Measurements from ENCODE around the gene CRPPA. TPM values are rescaled to one million over a fixed set of nuclear protein-coding genes. Genes with fewer than 3 reads are reported as not detected.

Gene CRPPA
- total RNA-seq, 1 donor from 2014 or later: 2.6 TPM

DNA sequence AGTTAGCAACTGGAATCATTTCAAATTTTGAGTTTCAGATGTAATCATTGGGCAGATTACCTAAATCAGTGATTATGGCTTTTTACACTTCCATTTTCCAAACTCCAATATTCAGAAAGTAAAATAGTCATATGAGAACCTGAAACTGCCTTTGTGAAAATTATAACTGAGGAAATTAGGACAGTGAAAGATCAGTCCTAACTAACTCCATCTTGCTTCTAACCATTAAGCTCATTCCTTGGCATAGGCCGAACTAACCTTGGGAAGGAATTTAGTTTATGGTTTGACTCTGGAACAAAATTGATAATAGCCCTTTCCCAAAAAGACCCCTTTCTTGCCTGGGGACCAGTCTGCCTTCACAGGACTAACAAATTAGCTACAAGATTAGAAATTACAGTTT lies 2.2 kb downstream of the CRPPA start:
- H3K9me3 ChIP-seq (ENCODE audit: low read depth): no peaks in the 10 kb centered on the region
- Mint-ChIP-seq H3K27me3 (ENCODE audit: insufficient read depth, low read depth) (peaks cover 7% of the 10 kb centered on the region), H3K4me3 (no peak overlapping the region), H3K36me3 (no peaks in the 10 kb centered on the region), H3K9me3 (peaks cover 3% of the 10 kb centered on the region), H3K4me1 (peaks cover 26% of the 10 kb centered on the region), H3K27ac (no peak overlapping the region)
- TF ChIP-seq EZH2 (IDR thresholded peaks at IDR 0.05) (no peak), EZH2phosphoT487 (IDR thresholded peaks at IDR 0.05) (no peak)
- TF ChIP-seq, protein P1, sequence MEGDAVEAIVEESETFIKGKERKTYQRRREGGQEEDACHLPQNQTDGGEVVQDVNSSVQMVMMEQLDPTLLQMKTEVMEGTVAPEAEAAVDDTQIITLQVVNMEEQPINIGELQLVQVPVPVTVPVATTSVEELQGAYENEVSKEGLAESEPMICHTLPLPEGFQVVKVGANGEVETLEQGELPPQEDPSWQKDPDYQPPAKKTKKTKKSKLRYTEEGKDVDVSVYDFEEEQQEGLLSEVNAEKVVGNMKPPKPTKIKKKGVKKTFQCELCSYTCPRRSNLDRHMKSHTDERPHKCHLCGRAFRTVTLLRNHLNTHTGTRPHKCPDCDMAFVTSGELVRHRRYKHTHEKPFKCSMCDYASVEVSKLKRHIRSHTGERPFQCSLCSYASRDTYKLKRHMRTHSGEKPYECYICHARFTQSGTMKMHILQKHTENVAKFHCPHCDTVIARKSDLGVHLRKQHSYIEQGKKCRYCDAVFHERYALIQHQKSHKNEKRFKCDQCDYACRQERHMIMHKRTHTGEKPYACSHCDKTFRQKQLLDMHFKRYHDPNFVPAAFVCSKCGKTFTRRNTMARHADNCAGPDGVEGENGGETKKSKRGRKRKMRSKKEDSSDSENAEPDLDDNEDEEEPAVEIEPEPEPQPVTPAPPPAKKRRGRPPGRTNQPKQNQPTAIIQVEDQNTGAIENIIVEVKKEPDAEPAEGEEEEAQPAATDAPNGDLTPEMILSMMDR (IDR thresholded peaks at IDR 0.05): no peak
- no peak overlapping the region for H3K4me3 ChIP-seq
- H3K4me1 ChIP-seq: peaks cover 6% of the 10 kb centered on the region
- no peak overlapping the region for H3K27ac ChIP-seq
- no peaks in the 10 kb centered on the region for H3K79me2 ChIP-seq (ENCODE audit: low read depth)
- no peaks in the 10 kb centered on the region for H3K36me3 ChIP-seq
- no peak overlapping the region for H3K4me2 ChIP-seq
- no peak for DNase-seq (ENCODE audit: low spot score)
- H3K9ac ChIP-seq: no peak overlapping the region
- H4K20me1 ChIP-seq (ENCODE audit: low read depth): no peaks in the 10 kb centered on the region
- H3F3A ChIP-seq (ENCODE audit: low read depth): peaks cover 19% of the 10 kb centered on the region
- H2AFZ ChIP-seq (replicated peaks): no peak overlapping the region
- no peaks in the 10 kb centered on the region for H3K27me3 ChIP-seq

- H3K79me2 ChIP-seq (ENCODE audit: low read depth): no peaks in the 10 kb centered on the region
- Mint-ChIP-seq H3K27me3 (ENCODE audit: insufficient read depth, low read depth) (peaks cover 7% of the 10 kb centered on the region), H3K36me3 (no peaks in the 10 kb centered on the region), H3K27ac (no peak overlapping the region), H3K4me3 (no peak overlapping the region), H3K4me1 (peaks cover 26% of the 10 kb centered on the region), H3K9me3 (peaks cover 3% of the 10 kb centered on the region)
- H3K27me3 ChIP-seq: no peaks in the 10 kb centered on the region
- no peak overlapping the region for H3K4me2 ChIP-seq
- no peak overlapping the region for H3K4me3 ChIP-seq
- TF ChIP-seq EZH2 (IDR thresholded peaks at IDR 0.05): no peak
- TF ChIP-seq EZH2phosphoT487 (IDR thresholded peaks at IDR 0.05): no peak
- TF ChIP-seq, protein P1 (IDR thresholded peaks at IDR 0.05): no peak
- H3K36me3 ChIP-seq: no peaks in the 10 kb centered on the region
- H3K4me1 ChIP-seq: peaks cover 6% of the 10 kb centered on the region
- H2AFZ ChIP-seq (replicated peaks): no peak overlapping the region
- H3K27ac ChIP-seq: no peak overlapping the region
- no peak overlapping the region for H3K9ac ChIP-seq
- no peaks in the 10 kb centered on the region for H4K20me1 ChIP-seq (ENCODE audit: low read depth)
- H3F3A ChIP-seq (ENCODE audit: low read depth): peaks cover 19% of the 10 kb centered on the region
- H3K9me3 ChIP-seq (ENCODE audit: low read depth): no peaks in the 10 kb centered on the region
- DNase-seq (ENCODE audit: low spot score): no peak
Measured at GRCh38 chr7:16417906-16418305, 3.4 kb downstream of the CRPPA start.

GRCh38 chr7:16416289-16417282 lies 4.8 kb downstream of the CRPPA start:
- Mint-ChIP-seq H3K27ac (no peak overlapping the region), H3K4me1 (peaks cover 20% of the 10 kb centered on the region), H3K4me3 (no peak overlapping the region), H3K9me3 (peaks cover 3% of the 10 kb centered on the region), H3K27me3 (ENCODE audit: insufficient read depth, low read depth) (peaks cover 7% of the 10 kb centered on the region), H3K36me3 (no peaks in the 10 kb centered on the region)
- Histone ChIP-seq H3K27ac (no peak overlapping the region), H3K79me2 (ENCODE audit: low read depth) (no peaks in the 10 kb centered on the region), H3K4me2 (no peak overlapping the region), H3K4me1 (peaks cover 5% of the 10 kb centered on the region), H3K9ac (no peak overlapping the region), H3K4me3 (no peak overlapping the region), H3K9me3 (ENCODE audit: low read depth) (no peaks in the 10 kb centered on the region), H3K36me3 (no peaks in the 10 kb centered on the region), H3K27me3 (no peaks in the 10 kb centered on the region), H4K20me1 (ENCODE audit: low read depth) (no peaks in the 10 kb centered on the region), H2AFZ (replicated peaks) (no peak overlapping the region), H3F3A (ENCODE audit: low read depth) (peaks cover 18% of the 10 kb centered on the region)
- TF ChIP-seq, protein P1 (IDR thresholded peaks at IDR 0.05): no peak
- no peak for DNase-seq (ENCODE audit: low spot score)
